WTC11 (cell line): Measurements from ENCODE around the gene RPS15. TPM values are rescaled to one million over a fixed set of nuclear protein-coding genes. Genes with fewer than 3 reads are reported as not detected.

ENCODE experiments used
- ATAC-seq: fragments of 200-7000 bp; cut with Tn5 transposase; 2 replicates; pipeline ENCODE4 v1.10.0; 2021; ENCODE audit warnings: mild to moderate bottlenecking, moderate library complexity
- CTCF ChIA-PET: fragments of 300-600 bp; sonication (Branson Sonifier 250); formaldehyde crosslinking; loops from one replicate; lab custom pipeline; 2021; ENCODE audit warnings: antibody characterized with exemption; lab: Charles Lee
- POLR2A ChIA-PET: fragments of 350-600 bp; sonication (Branson Sonifier 250); formaldehyde crosslinking; loops from one replicate; lab custom pipeline; 2021; ENCODE audit warnings: antibody characterized with exemption; lab: Charles Lee
- DNase-seq: peaks from one replicate; pipeline ENCODE4 v3.0.0; 2021; ENCODE audit warnings: low spot score
- H3K27ac Mint-ChIP-seq: 2 replicates; pipeline ENCODE4 v1.8.0; 2021; ENCODE audit warnings: mixed read lengths
- H3K27me3 Mint-ChIP-seq: 2 replicates; pipeline ENCODE4 v1.8.0; 2021; ENCODE audit warnings: low read depth, mild to moderate bottlenecking, moderate library complexity, mixed read lengths
- H3K36me3 Mint-ChIP-seq: 2 replicates; pipeline ENCODE4 v1.8.0; 2021; ENCODE audit warnings: mixed read lengths
- H3K4me1 Mint-ChIP-seq: 2 replicates; pipeline ENCODE4 v1.8.0; 2022; ENCODE audit warnings: mixed read lengths
- H3K4me3 Mint-ChIP-seq: 2 replicates; pipeline ENCODE4 v1.8.0; 2021; ENCODE audit warnings: mild to moderate bottlenecking, moderate library complexity, mixed read lengths
- H3K9me3 Mint-ChIP-seq: 2 replicates; pipeline ENCODE4 v1.8.0; 2021; ENCODE audit warnings: mixed read lengths
- ATF1 ChIP-seq: sonication (generic); formaldehyde crosslinking; IDR thresholded peaks from 2 replicates; pipeline ENCODE4 v1.8.1; 2023; ENCODE audit warnings: mild to moderate bottlenecking, moderate library complexity, missing genetic modification reagents
- CREB1 ChIP-seq: sonication (generic); formaldehyde crosslinking; IDR thresholded peaks from 2 replicates; pipeline ENCODE4 v1.8.0; 2023; ENCODE audit warnings: mild to moderate bottlenecking, missing genetic modification reagents
- ESRRA ChIP-seq: sonication (generic); formaldehyde crosslinking; IDR thresholded peaks from 2 replicates; pipeline ENCODE4 v1.8.1; 2022; ENCODE audit warnings: mild to moderate bottlenecking, missing genetic modification reagents, borderline replicate concordance
- ETV6 ChIP-seq: sonication (generic); formaldehyde crosslinking; IDR thresholded peaks from 2 replicates; pipeline ENCODE4 v1.8.1; 2022; ENCODE audit warnings: mild to moderate bottlenecking, missing genetic modification reagents
- IRF2 ChIP-seq: sonication (generic); formaldehyde crosslinking; IDR thresholded peaks from 2 replicates; pipeline ENCODE4 v1.8.0; 2022; ENCODE audit warnings: low read depth, missing genetic modification reagents, borderline replicate concordance
- KAT7 ChIP-seq: sonication (generic); formaldehyde crosslinking; IDR thresholded peaks from 2 replicates; pipeline ENCODE4 v1.8.1; 2023; ENCODE audit warnings: missing genetic modification reagents, mild to moderate bottlenecking, borderline replicate concordance
- MXD4 ChIP-seq: fragments of 250-450 bp; sonication (Bioruptor Pico); IDR thresholded peaks from 2 replicates; pipeline ENCODE4 v1.8.0; 2021; ENCODE audit warnings: mild to moderate bottlenecking, moderate library complexity, borderline replicate concordance
- NR1H2 ChIP-seq: sonication (generic); formaldehyde crosslinking; IDR thresholded peaks from 2 replicates; pipeline ENCODE4 v1.9.0; 2021; ENCODE audit warnings: mild to moderate bottlenecking, moderate library complexity, missing genetic modification reagents
- TEAD1 ChIP-seq: sonication (generic); formaldehyde crosslinking; IDR thresholded peaks from 2 replicates; pipeline ENCODE4 v1.8.0; 2022; ENCODE audit warnings: mild to moderate bottlenecking, missing genetic modification reagents
- ZNF121 ChIP-seq: sonication (generic); formaldehyde crosslinking; IDR thresholded peaks from 2 replicates; pipeline ENCODE4 v1.8.0; 2023; ENCODE audit warnings: missing genetic modification reagents
- ZNF532 ChIP-seq: fragments of 250-450 bp; sonication (Bioruptor Pico); IDR thresholded peaks from 2 replicates; pipeline ENCODE4 v1.9.0; 2021; ENCODE audit warnings: mild to moderate bottlenecking, borderline replicate concordance
- total RNA-seq: library from RNA; stranded (reverse); gene quantifications from 3 replicates; pipeline ENCODE4 v1.2.3, GENCODE V29; 2021
- TF ChIP-seq, protein P1 (sequence below): fragments of 200-600 bp; IDR thresholded peaks from 2 replicates; pipeline ENCODE4 v1.8.0; 2022; ENCODE audit warnings: antibody characterized with exemption
- TF ChIP-seq, protein P2 (sequence below): fragments of 250-450 bp; sonication (Bioruptor Pico); conservative IDR thresholded peaks from 2 replicates; pipeline ENCODE4 v1.9.0; 2021; ENCODE audit warnings: mild to moderate bottlenecking

RPS15 gene
- total RNA-seq, 1 experiment from 2014 or later = 1,932 TPM

DNA sequence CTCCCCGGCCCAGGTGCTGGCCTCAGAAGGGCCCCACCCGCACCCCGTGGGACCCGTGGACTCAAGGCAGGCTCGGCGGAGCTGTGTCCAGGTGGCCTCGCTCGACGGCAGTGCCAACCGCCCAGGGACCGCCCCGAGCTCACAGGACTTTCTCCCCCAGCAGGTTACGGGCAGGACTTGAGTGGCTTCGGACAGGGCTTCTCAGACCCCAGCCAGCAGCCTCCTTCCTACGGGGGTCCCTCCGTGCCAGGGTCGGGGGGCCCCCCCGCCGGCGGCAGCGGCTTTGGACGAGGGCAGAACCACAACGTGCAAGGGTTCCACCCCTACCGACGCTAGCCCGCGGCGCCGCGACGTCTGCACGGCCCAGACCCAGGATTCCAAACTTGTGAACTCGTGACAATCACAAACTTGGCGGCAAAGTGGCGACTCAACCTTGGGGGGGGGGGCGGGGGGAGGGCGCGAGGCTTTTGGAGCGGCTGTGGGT, 3.6 kb upstream of the RPS15 start:
- H3K4me3 Mint-ChIP-seq = no peak overlapping the region
- CTCF ChIA-PET = no interaction called here
- peaks cover 33% of the 10 kb centered on the region for H3K36me3 Mint-ChIP-seq
- peaks cover 3% of the 10 kb centered on the region for H3K4me1 Mint-ChIP-seq
- H3K27me3 Mint-ChIP-seq = no peaks in the 10 kb centered on the region
- no peak overlapping the region for H3K27ac Mint-ChIP-seq
- ATAC-seq (no peak), DNase-seq (no peak)
- POLR2A ChIA-PET = no interaction called here
- no peak for TF ChIP-seq ZNF532 (CRISPR knock-in tag)
- H3K9me3 Mint-ChIP-seq = no peaks in the 10 kb centered on the region

- CTCF ChIA-PET = interaction anchor here (1.1 kb wide), 1 partner anchor 32 kb away, joined by 3 read pairs; no protein-coding TSS in a partner anchor
- no peak overlapping the region for H3K4me3 Mint-ChIP-seq
- TF ChIP-seq ESRRA (CRISPR knock-in tag) = no peak
- TF ChIP-seq TEAD1 = no peak
- TF ChIP-seq CREB1 (CRISPR knock-in tag) = no peak
- TF ChIP-seq, protein P1, sequence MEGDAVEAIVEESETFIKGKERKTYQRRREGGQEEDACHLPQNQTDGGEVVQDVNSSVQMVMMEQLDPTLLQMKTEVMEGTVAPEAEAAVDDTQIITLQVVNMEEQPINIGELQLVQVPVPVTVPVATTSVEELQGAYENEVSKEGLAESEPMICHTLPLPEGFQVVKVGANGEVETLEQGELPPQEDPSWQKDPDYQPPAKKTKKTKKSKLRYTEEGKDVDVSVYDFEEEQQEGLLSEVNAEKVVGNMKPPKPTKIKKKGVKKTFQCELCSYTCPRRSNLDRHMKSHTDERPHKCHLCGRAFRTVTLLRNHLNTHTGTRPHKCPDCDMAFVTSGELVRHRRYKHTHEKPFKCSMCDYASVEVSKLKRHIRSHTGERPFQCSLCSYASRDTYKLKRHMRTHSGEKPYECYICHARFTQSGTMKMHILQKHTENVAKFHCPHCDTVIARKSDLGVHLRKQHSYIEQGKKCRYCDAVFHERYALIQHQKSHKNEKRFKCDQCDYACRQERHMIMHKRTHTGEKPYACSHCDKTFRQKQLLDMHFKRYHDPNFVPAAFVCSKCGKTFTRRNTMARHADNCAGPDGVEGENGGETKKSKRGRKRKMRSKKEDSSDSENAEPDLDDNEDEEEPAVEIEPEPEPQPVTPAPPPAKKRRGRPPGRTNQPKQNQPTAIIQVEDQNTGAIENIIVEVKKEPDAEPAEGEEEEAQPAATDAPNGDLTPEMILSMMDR = no peak
- TF ChIP-seq, protein P2, sequence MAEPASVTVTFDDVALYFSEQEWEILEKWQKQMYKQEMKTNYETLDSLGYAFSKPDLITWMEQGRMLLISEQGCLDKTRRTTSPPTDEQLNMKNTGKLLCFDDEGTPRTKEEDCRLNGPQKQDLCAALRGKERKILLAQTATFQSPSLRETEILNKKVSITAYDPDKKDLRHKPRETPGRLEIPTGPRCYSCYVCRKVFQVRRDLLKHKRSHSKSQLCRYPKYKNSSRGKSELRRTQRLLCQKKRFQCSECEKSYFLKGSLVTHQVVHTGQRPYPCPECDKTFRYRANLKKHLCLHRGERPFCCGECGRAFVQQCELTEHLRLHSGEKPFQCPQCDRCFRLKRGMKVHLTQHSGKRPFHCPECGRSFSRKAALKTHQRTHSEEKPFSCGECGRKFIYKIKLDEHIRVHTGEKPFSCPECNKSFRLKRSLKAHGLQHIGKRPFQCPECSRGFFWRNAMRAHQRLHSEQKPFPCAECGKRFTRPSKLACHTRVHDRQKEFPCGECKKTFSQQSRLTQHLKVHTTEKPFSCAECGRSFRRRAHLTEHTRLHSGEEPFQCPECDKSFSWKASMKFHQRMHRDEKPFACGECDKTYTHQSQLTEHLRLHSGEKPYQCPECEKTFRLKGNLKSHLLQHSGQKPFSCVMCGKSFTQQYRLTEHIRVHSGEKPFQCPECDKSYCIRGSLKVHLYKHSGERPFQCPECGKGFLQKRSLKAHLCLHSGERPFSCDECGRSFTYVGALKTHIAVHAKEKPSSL = no peak
- TF ChIP-seq IRF2 (CRISPR knock-in tag) = no peak
- no peak for TF ChIP-seq MXD4 (CRISPR knock-in tag)
- no peak for TF ChIP-seq ATF1 (CRISPR knock-in tag)
- TF ChIP-seq KAT7 = no peak
- TF ChIP-seq ETV6 = no peak
- TF ChIP-seq, all 79 proteins: peak for 0
- Mint-ChIP-seq H3K27ac (peak overlapping the region; percentile 91), H3K9me3 (no peaks in the 10 kb centered on the region), H3K36me3 (peaks cover 38% of the 10 kb centered on the region), H3K4me1 (peaks cover 9% of the 10 kb centered on the region), H3K27me3 (no peaks in the 10 kb centered on the region)
- POLR2A ChIA-PET = interaction anchor here (1.0 kb wide), 1 partner anchor 27 kb away, joined by 3 read pairs; no protein-coding TSS in a partner anchor
- DNase-seq (no peak), ATAC-seq (no peak)
Measured at GRCh38 chr19:1435378-1435989, 2.7 kb upstream of the RPS15 start.

GRCh38 chr19:1437609-1438008, 587 bp upstream of the RPS15 start:
- Mint-ChIP-seq H3K27ac (peak overlapping the region; percentile 99), H3K4me3 (peak overlapping the region; percentile 97), H3K27me3 (no peaks in the 10 kb centered on the region), H3K4me1 (peaks cover 19% of the 10 kb centered on the region), H3K9me3 (no peaks in the 10 kb centered on the region), H3K36me3 (peaks cover 48% of the 10 kb centered on the region)
- ATAC-seq = no peak
- POLR2A ChIA-PET = no interaction called here
- TF ChIP-seq ZNF121 (CRISPR knock-in tag) = peak; percentile 73; the same call in 1 of the 2 replicates
- no peak for TF ChIP-seq NR1H2 (CRISPR knock-in tag)
- no peak for DNase-seq
- CTCF ChIA-PET = interaction anchor here (1.1 to 1.9 kb wide), 2 partner anchors 29 to 171 kb away, joined by 4 to 6 read pairs; no protein-coding TSS in a partner anchor
